ENCODE measurements around the gene ABCC1.
A peak's percentile ranks its signal among the peaks of the same experiment; 100 is the strongest.

The ABCC1 gene

GRCh38 chr16:16000685-16001084 lies 51.3 kb downstream of the ABCC1 start:
- no peak for DNase-seq

GRCh38 chr16:16001596-16002255 lies 52.3 kb downstream of the ABCC1 start:
- DNase-seq: no peak

GRCh38 chr16:16003719-16004313 lies 54.4 kb downstream of the ABCC1 start:
- no peak for DNase-seq

- no peak for DNase-seq
These were observed 54.9 kb downstream of the ABCC1 start for GRCh38 chr16:16004314-16004749.

- no peak for DNase-seq
These were observed 56.3 kb downstream of the ABCC1 start for GRCh38 chr16:16005721-16006120.

GRCh38 chr16:16006650-16007049 lies 57.2 kb downstream of the ABCC1 start:
- no peak for DNase-seq

DNA sequence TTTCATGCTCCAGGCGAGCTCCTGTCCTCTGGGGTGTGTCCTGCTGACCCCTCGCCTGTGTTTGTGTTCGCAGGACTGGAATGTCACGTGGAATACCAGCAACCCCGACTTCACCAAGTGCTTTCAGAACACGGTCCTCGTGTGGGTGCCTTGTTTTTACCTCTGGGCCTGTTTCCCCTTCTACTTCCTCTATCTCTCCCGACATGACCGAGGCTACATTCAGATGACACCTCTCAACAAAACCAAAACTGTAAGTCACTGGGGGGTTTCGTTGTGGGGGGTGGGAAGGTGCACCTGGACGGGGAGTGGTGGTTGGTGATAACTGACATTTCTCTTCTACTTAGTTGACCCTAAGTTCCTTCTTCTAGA lies 58.3 kb downstream of the ABCC1 start:
- DNase-seq: no peak

DNA sequence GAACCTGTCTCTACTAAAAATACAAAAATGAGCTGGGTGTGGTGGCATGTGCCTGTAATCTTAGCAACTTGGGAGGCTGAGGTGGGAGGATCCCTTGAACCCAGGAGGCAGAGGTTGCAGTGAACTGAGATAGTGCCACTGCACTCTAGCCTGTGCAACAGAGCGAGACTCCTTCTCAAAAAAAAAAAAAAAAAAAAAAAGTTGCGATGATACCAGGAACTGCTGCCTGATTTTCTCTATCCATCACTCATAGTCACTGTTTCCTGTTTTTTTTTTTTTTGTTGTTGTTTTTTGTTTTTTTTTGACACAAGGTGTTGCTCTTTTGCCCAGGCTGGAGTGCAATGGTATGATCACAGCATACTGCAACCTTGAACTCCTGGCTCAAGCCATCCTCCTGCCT lies 59.2 kb downstream of the ABCC1 start:
- DNase-seq: no peak

DNA sequence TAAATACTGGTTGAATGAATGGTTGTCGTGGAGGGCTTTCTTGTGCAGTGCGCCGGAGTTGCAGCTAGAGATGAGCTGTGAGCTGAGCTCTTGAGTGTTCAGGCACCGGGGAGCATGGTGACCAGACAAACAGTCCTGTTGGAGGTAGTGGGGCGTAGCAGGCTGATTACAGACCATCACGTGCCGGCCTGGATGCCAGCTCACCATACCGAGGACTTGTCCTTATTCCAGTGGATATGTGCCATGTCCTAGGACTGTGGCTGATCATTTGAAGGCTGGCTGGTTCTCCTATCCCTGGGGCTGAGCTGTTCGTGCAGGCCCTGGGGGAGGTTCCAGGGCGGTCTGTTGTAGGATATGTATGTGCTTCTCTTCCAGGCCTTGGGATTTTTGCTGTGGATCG lies 60.0 kb downstream of the ABCC1 start:
- no peak for DNase-seq

GRCh38 chr16:16010194-16010593 lies 60.8 kb downstream of the ABCC1 start:
- DNase-seq: no peak

DNA sequence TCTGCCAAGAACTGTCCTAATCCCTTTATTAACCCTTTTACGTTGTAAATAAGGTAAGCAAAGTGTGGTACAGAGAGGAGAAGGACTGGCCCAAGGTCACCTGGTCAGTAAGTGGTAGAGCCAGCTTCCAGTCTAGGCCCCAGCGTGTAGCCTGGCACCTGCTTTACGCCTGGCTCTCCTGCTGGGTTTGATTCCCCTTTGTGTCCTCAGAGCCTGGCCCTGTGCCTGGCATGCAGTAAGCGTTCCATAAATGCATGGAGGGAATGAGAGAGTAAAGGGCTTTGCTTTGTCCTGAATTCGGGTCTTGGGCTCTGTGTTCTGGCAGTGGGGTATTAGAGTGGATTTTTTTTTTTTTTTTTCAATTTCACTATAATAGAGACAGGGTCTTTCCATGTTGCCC lies 62.7 kb downstream of the ABCC1 start:
- DNase-seq: no peak

GRCh38 chr16:16013812-16014211 lies 64.4 kb downstream of the ABCC1 start:
- no peak for DNase-seq

GRCh38 chr16:16014329-16015224 lies 65.2 kb downstream of the ABCC1 start:
- DNase-seq: peak; percentile 76

GRCh38 chr16:16015849-16016248 lies 66.4 kb downstream of the ABCC1 start:
- no peak for DNase-seq

DNA sequence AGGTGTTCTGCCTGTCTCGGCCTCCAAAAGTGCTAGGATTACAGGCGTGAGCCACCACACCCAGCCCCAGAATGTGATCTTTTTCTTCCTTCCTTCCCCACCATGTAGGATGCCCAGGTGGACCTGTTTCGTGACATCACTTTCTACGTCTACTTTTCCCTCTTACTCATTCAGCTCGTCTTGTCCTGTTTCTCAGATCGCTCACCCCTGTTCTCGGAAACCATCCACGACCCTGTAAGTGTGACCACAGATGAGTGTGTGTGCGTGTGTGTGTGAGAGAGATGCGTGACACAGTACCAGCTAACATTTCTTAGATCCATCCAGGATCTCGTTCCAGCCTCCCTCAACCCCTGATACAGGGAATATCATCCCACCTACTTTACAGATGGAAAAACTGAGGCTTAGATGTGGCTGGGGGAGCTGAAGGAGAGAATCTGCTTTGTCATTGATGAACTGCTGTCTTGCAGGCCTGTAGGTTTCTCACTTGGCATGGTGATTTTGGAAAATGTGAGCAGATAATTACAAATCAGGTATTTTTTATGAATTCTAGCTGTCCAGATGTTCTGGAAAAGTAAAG lies 67.1 kb downstream of the ABCC1 start:
- no peak for DNase-seq

- no peak for DNase-seq
These were observed 68.4 kb downstream of the ABCC1 start for GRCh38 chr16:16017812-16018211.

GRCh38 chr16:16018705-16019104 lies 69.3 kb downstream of the ABCC1 start:
- DNase-seq: no peak

DNA sequence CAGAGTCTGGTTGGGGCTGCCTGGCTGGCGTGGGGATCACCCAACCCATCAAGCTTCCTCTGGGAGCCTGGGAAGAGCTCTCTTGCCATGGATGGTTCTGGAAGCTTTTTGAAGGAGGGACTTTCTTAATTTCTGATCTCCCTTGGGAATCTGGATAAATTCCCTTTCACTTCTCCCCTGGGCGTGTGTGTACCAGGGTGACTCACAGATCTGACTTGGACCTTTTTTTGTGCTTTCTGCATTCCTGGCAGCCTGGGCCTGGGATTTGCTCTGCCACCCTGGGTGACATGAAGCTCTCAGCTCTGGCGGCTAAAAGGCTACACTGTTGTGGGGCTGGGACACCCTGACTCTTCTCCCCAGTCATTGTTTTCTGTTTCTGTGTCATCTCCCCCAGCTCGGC lies 70.1 kb downstream of the ABCC1 start:
- no peak for DNase-seq

- DNase-seq: no peak
These were observed 70.9 kb downstream of the ABCC1 start for GRCh38 chr16:16020291-16020690.

GRCh38 chr16:16021020-16021419 lies 71.6 kb downstream of the ABCC1 start:
- no peak for DNase-seq

- DNase-seq: no peak
These were observed 72.2 kb downstream of the ABCC1 start for GRCh38 chr16:16021646-16021987.

- DNase-seq: no peak
These were observed 72.7 kb downstream of the ABCC1 start for GRCh38 chr16:16021988-16022682.

DNA sequence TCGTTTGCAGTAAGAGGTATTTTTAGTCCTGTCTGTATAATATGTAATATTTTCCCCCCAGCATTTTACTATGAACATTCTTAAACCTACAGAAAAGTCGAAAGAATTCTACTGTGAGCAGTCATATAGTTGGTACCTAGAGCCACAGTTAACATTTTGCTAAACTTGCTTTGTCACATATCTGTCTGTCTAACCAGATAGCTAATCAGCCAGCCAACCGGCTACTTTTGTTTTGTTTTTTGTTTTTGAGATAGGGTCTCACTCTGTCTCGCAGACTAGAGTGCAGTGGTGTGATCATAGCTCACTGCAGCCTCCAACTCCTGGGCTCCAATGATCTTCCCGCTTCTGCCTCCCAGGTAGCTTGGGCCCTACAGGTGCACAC lies 73.3 kb downstream of the ABCC1 start:
- DNase-seq: no peak
